AG10803 (cell line): Measurements from ENCODE around the gene RAC3.

Experiments
- DNase-seq: peaks from one replicate; pipeline ENCODE4 v3.0.0; 2010; ENCODE audit warnings: low read depth
- H3K4me3 ChIP-seq: 2 replicates; pipeline ENCODE4 v1.5.1; 2011; ENCODE audit warnings: mild to moderate bottlenecking, low read length, control low read depth
- CTCF ChIP-seq: conservative IDR thresholded peaks from 2 replicates; pipeline ENCODE4 v1.5.1; 2011; ENCODE audit warnings: mild to moderate bottlenecking, low read length, control low read depth, inconsistent platforms

RAC3 gene

DNA sequence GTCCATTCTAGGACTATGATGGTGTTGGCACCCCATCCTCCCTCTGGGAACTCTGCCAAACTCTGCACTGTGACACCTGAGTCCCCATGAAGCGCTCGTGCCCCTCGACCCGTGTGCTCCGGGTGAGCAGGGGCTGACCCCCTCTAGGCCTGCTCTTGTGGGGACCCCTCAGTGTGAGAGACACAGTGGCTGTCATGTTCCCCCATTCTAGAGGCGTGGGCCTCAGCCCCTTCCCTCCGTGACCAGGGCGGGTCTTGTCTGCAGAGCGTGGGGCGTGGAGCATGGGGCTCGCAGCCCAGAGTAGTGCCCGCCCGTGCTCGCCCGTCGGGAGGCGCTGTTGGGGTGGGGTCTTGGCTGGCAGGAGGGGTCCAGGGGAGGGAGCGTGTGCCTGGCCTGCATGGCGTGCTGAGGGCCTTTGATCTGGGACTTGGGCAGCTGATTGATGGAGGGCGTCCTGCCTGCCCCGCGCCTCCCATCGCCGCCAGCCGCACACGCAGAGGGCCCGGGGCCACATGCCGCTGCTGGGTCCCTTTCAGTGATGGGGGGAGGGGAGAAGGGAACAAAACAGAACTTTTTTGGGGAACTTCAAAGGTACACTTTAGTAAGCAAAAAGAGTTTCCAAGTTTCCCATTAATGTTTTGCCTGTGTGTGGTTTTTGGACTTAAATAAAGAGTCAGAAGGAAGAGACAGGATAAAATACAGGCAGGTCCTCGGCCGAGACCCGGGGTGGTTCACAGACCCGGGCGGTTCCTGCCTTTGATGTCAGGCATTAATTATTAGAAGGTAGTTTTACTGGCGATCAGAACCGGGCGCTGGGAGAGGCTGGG is 31.3 kb upstream of the RAC3 start:
- H3K4me3 ChIP-seq: no peak overlapping the region
- no peak for TF ChIP-seq CTCF
- no peak for DNase-seq

- H3K4me3 ChIP-seq: no peak overlapping the region
- DNase-seq: no peak
- no peak for TF ChIP-seq CTCF
Measured at GRCh38 chr17:82000803-82001570, 30.5 kb upstream of the RAC3 start.

GRCh38 chr17:82001571-82002056 is 29.9 kb upstream of the RAC3 start:
- TF ChIP-seq CTCF: no peak
- DNase-seq: no peak
- no peak overlapping the region for H3K4me3 ChIP-seq

- peak; percentile 93 for DNase-seq
- no peak for TF ChIP-seq CTCF
- H3K4me3 ChIP-seq: no peak overlapping the region
Measured at GRCh38 chr17:82003411-82004381, 27.8 kb upstream of the RAC3 start.

GRCh38 chr17:82004517-82005455 is 26.7 kb upstream of the RAC3 start:
- DNase-seq: no peak
- no peak overlapping the region for H3K4me3 ChIP-seq
- TF ChIP-seq CTCF: no peak
